CD4-positive, alpha-beta T cell treated with Interleukin-17A for 4 hours (primary cell): ENCODE data around the gene USP10.

Experiments
- DNase-seq: peaks from one replicate; pipeline ENCODE4 v3.0.0-alpha.2; 2020; ENCODE audit warnings: mixed read lengths

Gene USP10

GRCh38 chr16:84810518-84811273 lies 110.9 kb downstream of the USP10 start:
- peak; percentile 7 for DNase-seq

- no peak for DNase-seq
These were observed 111.7 kb downstream of the USP10 start for GRCh38 chr16:84811529-84811928.

- DNase-seq: no peak
These were observed 113.5 kb downstream of the USP10 start for GRCh38 chr16:84813141-84813934.

GRCh38 chr16:84815462-84815861 lies 115.7 kb downstream of the USP10 start:
- DNase-seq: no peak

GRCh38 chr16:84816023-84816422 lies 116.2 kb downstream of the USP10 start:
- no peak for DNase-seq

- DNase-seq: no peak
These were observed 116.7 kb downstream of the USP10 start for GRCh38 chr16:84816485-84816884.

GRCh38 chr16:84817206-84817605 lies 117.4 kb downstream of the USP10 start:
- no peak for DNase-seq

- no peak for DNase-seq
These were observed 117.8 kb downstream of the USP10 start for GRCh38 chr16:84817613-84818012.

GRCh38 chr16:84818133-84818532 lies 118.3 kb downstream of the USP10 start:
- DNase-seq: no peak

- DNase-seq: no peak
These were observed 119.3 kb downstream of the USP10 start for GRCh38 chr16:84818989-84819643.

GRCh38 chr16:84819644-84820304 lies 120.0 kb downstream of the USP10 start, which contains the start of gene CRISPLD2:
Gene CRISPLD2 (plus strand): TSS chr16:84819985. CDS start chr16:84838496, 18,511 bp downstream.
- DNase-seq: peak; percentile 97

- DNase-seq: no peak
These were observed 120.5 kb downstream of the USP10 start for GRCh38 chr16:84820305-84820684.

- DNase-seq: no peak
These were observed 121.0 kb downstream of the USP10 start for GRCh38 chr16:84820771-84821170.

GRCh38 chr16:84821179-84821578 lies 121.4 kb downstream of the USP10 start:
- DNase-seq: no peak

GRCh38 chr16:84821728-84822689 lies 122.2 kb downstream of the USP10 start:
- no peak for DNase-seq

- no peak for DNase-seq
These were observed 123.2 kb downstream of the USP10 start for GRCh38 chr16:84822990-84823389.

GRCh38 chr16:84823484-84823883 lies 123.7 kb downstream of the USP10 start:
- DNase-seq: no peak

- DNase-seq: no peak
These were observed 124.1 kb downstream of the USP10 start for GRCh38 chr16:84823926-84824325.

- DNase-seq: no peak
These were observed 126.2 kb downstream of the USP10 start for GRCh38 chr16:84825896-84826557.

GRCh38 chr16:84826558-84826941 lies 126.8 kb downstream of the USP10 start:
- no peak for DNase-seq

GRCh38 chr16:84827131-84827574 lies 127.4 kb downstream of the USP10 start:
- no peak for DNase-seq
